PC-9 (cell line): ENCODE data around the gene ARID5A. TPM values are rescaled to one million over a fixed set of nuclear protein-coding genes. Genes with fewer than 3 reads are reported as not detected.

Source experiments
- BruUV-seq: library from RNA; stranded (reverse); fragments of 400-500 nt; replicated peaks from 2 replicates; lab custom pipeline; 2021; lab: Mats Ljungman, UMichigan
- CTCF ChIA-PET: fragments of 300-600 bp; sonication (Branson Sonifier 250); formaldehyde crosslinking; loops from one replicate; lab custom pipeline; 2022; ENCODE audit warnings: antibody characterized with exemption; lab: Charles Lee
- POLR2A ChIA-PET: fragments of 300-600 bp; sonication (Branson Sonifier 250); formaldehyde crosslinking; loops from one replicate; lab custom pipeline; 2022; ENCODE audit warnings: antibody characterized with exemption; ENCODE audit not compliant: unreplicated experiment; lab: Charles Lee
- DNase-seq, 2 experiments: peaks; one replicate each; pipeline versions ENCODE4 v3.0.0 to v3.0.0-alpha.2; 2015 to 2022; ENCODE audit warnings: mixed read lengths in 1 of 2
- H2AFZ ChIP-seq: fragments of 200-600 bp; sonication (generic); 2 replicates; pipeline ENCODE4 v1.8.1; 2017; ENCODE audit warnings: antibody characterized with exemption
- H3F3A ChIP-seq: fragments of 200-600 bp; sonication (generic); 2 replicates; pipeline ENCODE4 v1.8.1; 2017; ENCODE audit warnings: antibody characterized with exemption, mild to moderate bottlenecking, low read depth; ENCODE audit not compliant: insufficient read depth
- H3K27ac ChIP-seq: fragments of 200-600 bp; sonication (generic); 2 replicates; pipeline ENCODE4 v1.6.1; 2016; ENCODE audit warnings: mixed run types
- H3K27me3 ChIP-seq: fragments of 200-600 bp; sonication (generic); 2 replicates; pipeline ENCODE4 v1.6.1; 2016; ENCODE audit warnings: low read depth, mixed run types; ENCODE audit not compliant: insufficient read depth
- H3K36me3 ChIP-seq: fragments of 200-600 bp; sonication (generic); 2 replicates; pipeline ENCODE4 v1.6.1; 2016; ENCODE audit warnings: low read depth, mixed run types
- H3K4me1 ChIP-seq: fragments of 200-600 bp; sonication (generic); replicated peaks from 2 replicates; pipeline ENCODE4 v1.6.1; 2016; ENCODE audit warnings: mixed run types; ENCODE audit not compliant: insufficient read depth
- H3K4me2 ChIP-seq: fragments of 200-600 bp; sonication (generic); 2 replicates; pipeline ENCODE4 v1.6.1; 2017; ENCODE audit warnings: mixed run types
- H3K4me3 ChIP-seq: fragments of 200-600 bp; sonication (generic); 2 replicates; pipeline ENCODE4 v1.6.1; 2016; ENCODE audit warnings: mixed run types
- H3K79me2 ChIP-seq: fragments of 200-600 bp; sonication (generic); 2 replicates; pipeline ENCODE4 v1.6.1; 2017; ENCODE audit warnings: low read depth, mixed run types
- H3K9me2 ChIP-seq: fragments of 200-600 bp; sonication (generic); 2 replicates; pipeline ENCODE4 v1.8.1; 2017; ENCODE audit warnings: mild to moderate bottlenecking; ENCODE audit not compliant: insufficient read depth
- H3K9me3 ChIP-seq: fragments of 200-600 bp; sonication (generic); 2 replicates; pipeline ENCODE4 v1.8.1; 2016; ENCODE audit warnings: low read depth; ENCODE audit not compliant: insufficient read depth
- H4K20me1 ChIP-seq: fragments of 200-600 bp; sonication (generic); 2 replicates; pipeline ENCODE4 v1.8.1; 2017; ENCODE audit not compliant: insufficient read depth
- CTCF ChIP-seq: fragments of 200-600 bp; sonication (generic); conservative IDR thresholded peaks from 2 replicates; pipeline ENCODE4 v1.6.1; 2017; ENCODE audit warnings: mixed run types, antibody characterized with exemption, mild to moderate bottlenecking, moderate library complexity
- EZH2 ChIP-seq: fragments of 200-600 bp; sonication (generic); IDR thresholded peaks from 2 replicates; pipeline ENCODE4 v1.8.0; 2017; ENCODE audit warnings: antibody characterized with exemption, low read depth
- intact Hi-C: fragments of 100-400 bp; cut with micrococcal nuclease; formaldehyde crosslinking; loops from one replicate; pipeline ENCODE4 v1.10.0; 2022; ENCODE audit not compliant: unreplicated experiment
- total RNA-seq: library from RNA; stranded (reverse); gene quantifications from 2 replicates; pipeline ENCODE4 v1.2.3, GENCODE V29; 2021

Gene ARID5A
- total RNA-seq, 1 experiment from 2014 or later: 6.0 TPM

DNA sequence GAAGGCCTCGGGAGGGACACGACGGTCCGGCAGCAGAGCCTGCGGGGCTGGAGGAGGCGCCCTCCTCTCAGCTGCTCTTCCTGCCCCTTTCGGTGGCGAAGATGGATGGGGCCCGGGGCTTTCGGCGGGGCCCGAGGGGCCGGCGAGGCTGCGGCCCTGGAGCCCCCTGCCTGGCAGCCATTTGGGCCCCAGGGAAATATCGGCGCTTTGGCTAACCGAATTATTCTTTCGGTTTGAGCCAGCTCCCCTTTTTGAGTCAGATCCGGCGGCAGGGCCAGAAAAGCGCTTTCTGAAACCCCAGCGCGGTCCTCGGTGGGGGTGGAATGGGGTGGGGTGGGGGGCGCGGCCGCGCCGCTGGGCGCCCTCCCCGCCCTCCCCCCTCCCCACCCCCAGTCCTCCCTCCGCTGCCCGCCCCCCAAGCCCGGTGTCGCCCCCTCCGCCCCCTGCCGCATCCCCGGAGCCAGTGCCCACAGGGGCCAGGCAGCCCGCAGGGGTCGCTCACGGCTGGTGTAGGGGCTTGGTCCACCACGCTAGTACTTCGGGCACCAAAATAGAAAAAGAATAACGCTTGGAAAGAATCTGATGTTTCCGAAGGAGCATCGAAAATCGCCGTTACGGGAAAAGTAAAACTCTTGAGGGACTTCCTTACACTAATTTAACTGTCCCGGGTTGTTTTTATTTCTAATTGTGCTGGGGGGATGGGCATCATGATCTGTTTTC, 9.1 kb upstream of the ARID5A start:
- Histone ChIP-seq H3K9me2 (no peaks in the 10 kb centered on the region), H3F3A (peaks cover under 1% of the 10 kb centered on the region; the same call in 1 of the 2 replicates), H3K36me3 (no peaks in the 10 kb centered on the region), H4K20me1 (no peaks in the 10 kb centered on the region), H3K79me2 (no peaks in the 10 kb centered on the region), H3K9me3 (no peaks in the 10 kb centered on the region), H3K27me3 (peaks cover 31% of the 10 kb centered on the region; the same call in 1 of the 2 replicates), H3K27ac (no peak overlapping the region), H2AFZ (no peak overlapping the region), H3K4me3 (no peak overlapping the region), H3K4me2 (no peak overlapping the region), H3K4me1 (peaks cover 10% of the 10 kb centered on the region)
- no peak for TF ChIP-seq EZH2
- no peak for TF ChIP-seq CTCF
- CTCF ChIA-PET: no interaction called here
- intact Hi-C loops: no loop called here
- POLR2A ChIA-PET: no interaction called here
- no TSS peak for BruUV-seq
- no peak for DNase-seq

DNA sequence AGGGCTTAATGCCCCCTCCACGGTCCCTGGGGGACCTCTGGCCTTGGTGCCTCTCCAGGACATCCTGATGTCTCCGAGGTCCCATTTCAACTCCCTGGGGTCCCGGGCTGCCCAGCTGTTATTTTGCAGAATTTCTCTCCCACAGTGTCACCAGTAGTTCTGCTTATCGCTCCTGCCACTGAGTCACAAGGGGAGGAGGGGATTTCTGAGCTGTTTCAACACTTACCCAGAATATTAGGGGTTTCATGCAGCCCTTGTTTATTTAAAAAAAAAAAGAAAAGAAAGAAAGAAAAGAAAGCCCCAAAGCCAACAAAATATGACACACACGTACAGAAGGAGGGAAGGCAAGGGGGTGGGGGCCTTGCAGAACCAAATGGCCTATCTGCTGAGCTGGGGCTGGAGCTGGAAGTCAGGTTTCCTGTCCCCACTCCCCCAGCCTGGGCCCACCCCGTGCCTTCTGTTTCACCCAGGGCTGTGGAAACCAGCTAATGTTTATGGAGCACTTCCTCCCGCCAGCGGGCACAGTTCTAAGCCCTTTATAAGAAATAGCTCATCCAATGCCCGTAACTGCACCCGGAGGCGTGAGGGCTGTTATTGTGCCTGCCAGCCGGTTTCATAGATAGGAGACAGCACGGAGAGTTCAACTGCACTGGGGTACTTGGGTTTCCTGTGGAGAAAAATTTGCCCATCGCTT, 8.4 kb upstream of the ARID5A start:
- H3K27ac ChIP-seq: no peak overlapping the region
- no peaks in the 10 kb centered on the region for H4K20me1 ChIP-seq
- no peaks in the 10 kb centered on the region for H3K79me2 ChIP-seq
- no peak overlapping the region for H3K4me3 ChIP-seq
- CTCF ChIA-PET: no interaction called here
- H3K9me2 ChIP-seq: no peaks in the 10 kb centered on the region
- no peak for TF ChIP-seq CTCF
- no peak for TF ChIP-seq EZH2
- no TSS peak for BruUV-seq
- no peak for DNase-seq
- H3K9me3 ChIP-seq: no peaks in the 10 kb centered on the region
- H3K36me3 ChIP-seq: no peaks in the 10 kb centered on the region
- H3K27me3 ChIP-seq: peaks cover 31% of the 10 kb centered on the region; the same call in 1 of the 2 replicates
- peaks cover 7% of the 10 kb centered on the region for H3F3A ChIP-seq
- POLR2A ChIA-PET: no interaction called here
- H3K4me2 ChIP-seq: no peak overlapping the region
- H2AFZ ChIP-seq: no peak overlapping the region
- intact Hi-C loops: no loop called here
- H3K4me1 ChIP-seq: peaks cover 17% of the 10 kb centered on the region

- CTCF ChIA-PET: no interaction called here
- peaks cover 28% of the 10 kb centered on the region; the same call in 1 of the 2 replicates for H3K27me3 ChIP-seq
- no peaks in the 10 kb centered on the region for H3K9me2 ChIP-seq
- no peaks in the 10 kb centered on the region for H3K9me3 ChIP-seq
- peaks cover 14% of the 10 kb centered on the region for H3F3A ChIP-seq
- H2AFZ ChIP-seq: no peak overlapping the region
- H3K4me1 ChIP-seq: peaks cover 23% of the 10 kb centered on the region
- BruUV-seq: no TSS peak
- POLR2A ChIA-PET: no interaction called here
- no peaks in the 10 kb centered on the region for H3K79me2 ChIP-seq
- no peaks in the 10 kb centered on the region for H4K20me1 ChIP-seq
- H3K27ac ChIP-seq: no peak overlapping the region
- intact Hi-C loops: no loop called here
- DNase-seq: no peak
- TF ChIP-seq EZH2 (no peak), CTCF (no peak)
- H3K4me3 ChIP-seq: no peak overlapping the region
- H3K4me2 ChIP-seq: no peak overlapping the region
- H3K36me3 ChIP-seq: no peaks in the 10 kb centered on the region
Measured at GRCh38 chr2:96528700-96529375, 7.7 kb upstream of the ARID5A start.
